Fibroblast of villous mesenchyme (primary cell): Measurements from ENCODE around the gene PPY. TPM values are rescaled to one million over a fixed set of nuclear protein-coding genes. Genes with fewer than 3 reads are reported as not detected.

Experiments used
- DNase-seq: peaks from one replicate; pipeline ENCODE4 v3.0.0-alpha.2; 2010; ENCODE audit warnings: low read depth
- H3K4me3 ChIP-seq: 2 replicates; pipeline ENCODE4 v1.5.1; 2011; ENCODE audit warnings: low read depth, mild to moderate bottlenecking, low read length
- total RNA-seq: library from RNA; depleted of rRNA; stranded (reverse); fragments of >200 nt; gene quantifications from 2 replicates; pipeline ENCODE4 v1.2.3, GENCODE V29; 2012
- TF ChIP-seq, protein P1 (sequence below): IDR thresholded peaks from 2 replicates; pipeline ENCODE4 v1.5.1; 2012; ENCODE audit warnings: low read depth, mild to moderate bottlenecking, low read length; ENCODE audit not compliant: insufficient read depth

Gene PPY
- total RNA-seq, 1 donor: not detected

DNA sequence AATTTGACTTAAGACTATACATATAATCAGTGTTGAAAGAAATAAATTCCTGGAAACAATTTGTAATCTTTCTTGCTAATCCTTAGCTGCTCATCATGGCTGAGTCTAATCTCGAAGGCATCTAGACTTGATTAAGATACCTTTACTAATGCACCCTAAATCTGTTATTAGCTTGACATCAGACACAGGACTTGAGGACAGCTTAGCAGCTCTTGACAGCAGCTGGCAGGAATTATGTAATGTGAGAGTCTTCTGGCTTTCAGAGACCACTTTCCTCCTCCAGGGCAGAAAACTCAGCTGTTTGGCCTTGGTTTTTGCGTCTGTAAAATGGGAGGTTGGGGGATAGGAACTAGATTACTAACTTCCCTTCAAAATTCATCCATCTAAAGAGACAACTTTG lies 27.8 kb downstream of the PPY start:
- DNase-seq: no peak
- no peak overlapping the region for H3K4me3 ChIP-seq
- TF ChIP-seq, protein P1, sequence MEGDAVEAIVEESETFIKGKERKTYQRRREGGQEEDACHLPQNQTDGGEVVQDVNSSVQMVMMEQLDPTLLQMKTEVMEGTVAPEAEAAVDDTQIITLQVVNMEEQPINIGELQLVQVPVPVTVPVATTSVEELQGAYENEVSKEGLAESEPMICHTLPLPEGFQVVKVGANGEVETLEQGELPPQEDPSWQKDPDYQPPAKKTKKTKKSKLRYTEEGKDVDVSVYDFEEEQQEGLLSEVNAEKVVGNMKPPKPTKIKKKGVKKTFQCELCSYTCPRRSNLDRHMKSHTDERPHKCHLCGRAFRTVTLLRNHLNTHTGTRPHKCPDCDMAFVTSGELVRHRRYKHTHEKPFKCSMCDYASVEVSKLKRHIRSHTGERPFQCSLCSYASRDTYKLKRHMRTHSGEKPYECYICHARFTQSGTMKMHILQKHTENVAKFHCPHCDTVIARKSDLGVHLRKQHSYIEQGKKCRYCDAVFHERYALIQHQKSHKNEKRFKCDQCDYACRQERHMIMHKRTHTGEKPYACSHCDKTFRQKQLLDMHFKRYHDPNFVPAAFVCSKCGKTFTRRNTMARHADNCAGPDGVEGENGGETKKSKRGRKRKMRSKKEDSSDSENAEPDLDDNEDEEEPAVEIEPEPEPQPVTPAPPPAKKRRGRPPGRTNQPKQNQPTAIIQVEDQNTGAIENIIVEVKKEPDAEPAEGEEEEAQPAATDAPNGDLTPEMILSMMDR: no peak

DNA sequence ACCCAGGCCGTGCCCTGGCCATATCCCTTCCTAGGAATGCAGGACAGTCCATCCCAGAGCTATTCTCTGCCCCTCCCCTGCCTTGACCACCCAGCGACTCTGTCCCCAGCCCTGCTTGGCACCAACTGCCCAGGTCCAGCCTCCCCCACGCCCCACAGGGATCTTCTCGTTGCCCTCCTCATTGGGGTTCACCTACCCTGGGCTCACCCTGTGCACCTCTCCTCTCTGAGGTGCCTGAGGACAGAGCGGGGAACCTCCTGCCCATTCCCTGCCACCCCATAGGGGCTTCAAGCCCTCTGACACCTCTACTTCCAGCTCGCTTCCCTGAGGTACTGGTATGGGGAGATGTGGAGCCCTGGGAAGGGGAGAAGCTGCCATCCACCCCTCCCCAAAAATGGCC lies 28.7 kb downstream of the PPY start:
- no peak overlapping the region for H3K4me3 ChIP-seq
- no peak for DNase-seq
- TF ChIP-seq, protein P1: no peak

DNA sequence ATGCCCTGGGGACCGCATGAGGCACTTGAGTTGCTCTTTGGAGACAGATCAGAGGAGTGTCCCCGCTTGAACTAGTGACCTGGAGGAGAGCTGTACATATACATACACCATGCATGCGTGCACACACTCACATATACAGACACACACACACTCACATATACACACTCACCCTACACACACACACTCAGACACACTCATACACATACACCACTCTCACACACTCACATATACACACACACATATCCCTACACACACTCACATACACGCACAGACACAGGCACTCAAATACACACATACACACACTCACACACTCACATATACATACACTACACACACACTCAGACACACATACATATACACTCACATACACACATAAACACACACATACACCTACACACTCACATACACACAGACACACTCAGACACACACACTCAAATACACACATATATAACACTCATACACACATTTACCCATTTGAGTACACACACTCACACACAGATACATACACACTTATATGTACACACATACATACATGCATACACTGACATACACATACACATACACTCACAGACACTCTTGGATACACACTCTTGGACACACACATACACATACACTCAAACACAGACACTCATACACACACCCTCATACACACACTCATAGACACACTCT lies 29.5 kb downstream of the PPY start:
- H3K4me3 ChIP-seq: no peak overlapping the region
- no peak for DNase-seq
- TF ChIP-seq, protein P1: no peak

DNA sequence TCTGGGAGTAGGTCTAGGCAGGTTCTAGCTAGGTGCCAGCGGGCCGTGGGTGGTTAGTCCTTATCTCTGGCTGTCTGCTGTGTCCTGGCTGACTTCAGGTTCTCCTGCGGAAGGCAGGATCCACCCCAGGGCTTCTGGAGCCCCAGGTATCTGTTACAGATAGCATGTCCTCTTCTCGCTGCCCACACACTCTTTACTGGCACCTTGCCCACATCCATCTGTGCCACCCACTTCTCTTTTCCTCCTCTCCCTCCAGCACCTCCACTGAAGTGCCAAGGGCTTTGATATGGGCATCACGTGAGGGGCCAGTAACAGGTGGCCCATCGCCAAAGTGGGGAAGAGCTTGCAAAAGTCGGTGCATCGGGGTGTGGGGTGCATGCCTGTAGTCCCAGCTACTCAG lies 30.4 kb downstream of the PPY start:
- no peak overlapping the region for H3K4me3 ChIP-seq
- no peak for DNase-seq
- TF ChIP-seq, protein P1: no peak

DNA sequence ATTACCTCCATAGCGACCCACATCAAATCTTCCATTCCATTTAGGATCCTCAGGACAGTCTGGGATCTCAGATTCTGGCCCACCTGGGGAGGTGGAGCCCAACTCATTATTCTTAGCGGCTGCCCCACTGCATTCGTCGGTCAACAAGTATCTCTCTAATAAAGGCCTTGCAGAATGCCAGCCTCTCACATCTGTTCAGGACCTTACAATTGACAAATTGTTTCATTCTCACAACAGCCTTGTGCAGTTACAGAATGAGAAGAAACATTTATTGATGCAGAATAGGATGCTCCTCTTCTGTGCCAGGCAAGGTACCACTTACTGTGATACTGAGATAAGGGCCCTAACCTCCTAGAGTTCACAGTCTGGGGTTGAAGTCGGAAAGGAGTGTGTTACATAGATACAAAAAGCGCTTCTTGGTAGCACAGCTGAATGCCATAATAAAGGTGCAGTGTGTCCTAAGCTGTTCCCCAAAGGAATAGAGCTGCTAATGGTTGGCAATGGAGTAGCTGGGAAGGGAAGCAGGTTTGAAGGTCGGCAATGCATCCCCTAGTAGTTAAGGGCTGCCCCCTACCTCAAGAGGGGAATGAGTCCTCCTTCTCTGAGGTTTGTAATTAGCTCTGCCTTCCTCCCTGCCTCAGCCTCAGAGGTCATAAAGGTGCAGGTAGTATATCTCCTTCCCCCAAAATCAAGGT lies 32.6 kb downstream of the PPY start:
- DNase-seq: no peak
- no peak overlapping the region for H3K4me3 ChIP-seq
- TF ChIP-seq, protein P1: no peak

DNA sequence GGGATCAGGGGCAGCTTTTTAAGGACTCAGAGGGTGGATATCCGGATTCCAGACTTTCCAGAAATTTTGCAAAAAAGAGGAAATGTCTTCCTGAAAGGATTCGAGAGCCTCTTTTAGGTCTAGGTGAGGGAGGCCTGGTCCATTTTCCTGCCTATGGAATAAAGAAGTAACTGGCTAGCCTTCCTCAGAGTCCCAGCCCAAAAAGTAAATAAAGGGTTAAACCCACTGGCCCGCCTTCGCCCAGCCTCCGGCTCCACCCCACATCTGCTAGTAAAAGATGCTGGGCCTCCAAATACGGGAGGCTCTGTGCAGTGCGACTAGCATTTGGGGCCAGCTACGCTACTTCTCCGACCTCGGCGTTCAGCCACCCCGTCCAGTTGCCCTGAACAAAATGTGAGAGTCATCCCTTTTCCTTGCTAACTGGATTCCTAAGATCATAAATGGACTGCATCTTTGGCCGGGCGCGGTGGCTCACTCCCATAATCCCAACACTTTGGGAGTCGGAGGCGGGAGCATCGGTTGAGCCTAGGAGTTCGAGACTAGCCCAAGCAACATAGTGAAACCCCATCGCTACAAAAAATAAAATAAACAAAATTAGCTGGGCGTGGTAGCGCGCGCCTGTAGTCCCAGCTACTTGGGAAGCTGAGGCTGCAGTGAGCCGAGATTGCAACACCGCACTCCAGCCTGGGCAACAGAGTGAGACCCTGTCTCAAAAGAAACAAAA lies 34.1 kb downstream of the PPY start:
- DNase-seq: peak; percentile 78
- TF ChIP-seq, protein P1: no peak
- H3K4me3 ChIP-seq: peak overlapping the region; percentile 70
